Mesenchymal stem cell (in vitro differentiated cells and primary cell): ENCODE measurements around the gene LCT.

Experiments
- DNase-seq: peaks from one replicate; pipeline ENCODE4 v3.0.0-alpha.2; 2013
- H2AFZ ChIP-seq: one replicate; pipeline ENCODE4 v1.6.1; 2013; ENCODE audit warnings: low read depth, mild to moderate bottlenecking, control low read depth, inconsistent platforms, low read length, moderate library complexity
- H2AK5ac ChIP-seq: 2 replicates; pipeline ENCODE4 v1.6.1; 2013; ENCODE audit warnings: low read length, moderate library complexity, mild to moderate bottlenecking, inconsistent platforms; ENCODE audit not compliant: severe bottlenecking
- H2BK120ac ChIP-seq: one replicate; pipeline ENCODE4 v1.6.1; 2013; ENCODE audit warnings: low read depth, mild to moderate bottlenecking, inconsistent platforms, low read length, moderate library complexity
- H2BK12ac ChIP-seq, 2 experiments: one replicate each; pipeline ENCODE4 v1.6.1; 2013; ENCODE audit warnings: inconsistent platforms in 2 of 2, low read length in 2 of 2, mild to moderate bottlenecking in 2 of 2, moderate library complexity in 2 of 2, control low read depth in 1 of 2
- H2BK15ac ChIP-seq: one replicate; pipeline ENCODE4 v1.6.1; 2013; ENCODE audit warnings: mild to moderate bottlenecking, low read depth, inconsistent platforms; ENCODE audit not compliant: poor library complexity, severe bottlenecking
- H2BK5ac ChIP-seq: 2 replicates; pipeline ENCODE4 v1.6.1; 2013; ENCODE audit warnings: low read depth, mild to moderate bottlenecking, low read length, control low read depth, inconsistent platforms; ENCODE audit not compliant: poor library complexity, severe bottlenecking
- H3K14ac ChIP-seq, 2 experiments: one replicate each; pipeline ENCODE4 v1.6.1; 2013; ENCODE audit warnings: inconsistent platforms in 2 of 2, low read length in 2 of 2, control low read depth in 1 of 2, mild to moderate bottlenecking in 1 of 2, moderate library complexity in 1 of 2
- H3K18ac ChIP-seq, 2 experiments: one replicate each; pipeline ENCODE4 v1.6.1; 2013; ENCODE audit warnings: inconsistent platforms in 2 of 2, low read length in 2 of 2, control low read depth in 1 of 2, low read depth in 1 of 2, mild to moderate bottlenecking in 1 of 2
- H3K23ac ChIP-seq, 2 experiments: one replicate each; pipeline ENCODE4 v1.6.1; 2013; ENCODE audit warnings: inconsistent platforms in 2 of 2, low read length in 2 of 2, mild to moderate bottlenecking in 2 of 2, moderate library complexity in 2 of 2, control low read depth in 1 of 2
- H3K27ac ChIP-seq: 2 replicates; pipeline ENCODE4 v1.5.1; 2013; ENCODE audit warnings: mild to moderate bottlenecking, moderate library complexity, low read length, control low read depth, inconsistent platforms; ENCODE audit not compliant: poor library complexity, severe bottlenecking
- H3K27me3 ChIP-seq, 2 experiments: 2 replicates each; pipeline versions ENCODE4 v1.6.1 to v1.7.0; 2013; ENCODE audit warnings: low read length in 2 of 2, mild to moderate bottlenecking in 2 of 2, moderate library complexity in 2 of 2, control low read depth in 1 of 2, inconsistent platforms in 1 of 2; ENCODE audit not compliant: control insufficient read depth in 1 of 2, insufficient read depth in 1 of 2
- H3K36me3 ChIP-seq, 2 experiments: 2 replicates each; pipeline versions ENCODE4 v1.6.1 to v1.7.0; 2013; ENCODE audit warnings: low read length in 2 of 2, control low read depth in 1 of 2, inconsistent platforms in 1 of 2, low read depth in 1 of 2, mild to moderate bottlenecking in 1 of 2; ENCODE audit not compliant: insufficient read depth in 2 of 2, control insufficient read depth in 1 of 2
- H3K4ac ChIP-seq, 2 experiments: one replicate each; pipeline ENCODE4 v1.6.1; 2013; ENCODE audit warnings: inconsistent platforms in 2 of 2, low read length in 2 of 2, mild to moderate bottlenecking in 2 of 2, moderate library complexity in 2 of 2, control low read depth in 1 of 2, low read depth in 1 of 2
- H3K4me1 ChIP-seq: 2 replicates; pipeline ENCODE4 v1.6.1; 2013; ENCODE audit warnings: low read depth, low read length, control low read depth; ENCODE audit not compliant: control insufficient read depth, insufficient read depth
- H3K4me2 ChIP-seq: 2 replicates; pipeline ENCODE4 v1.6.1; 2013; ENCODE audit warnings: low read length, mild to moderate bottlenecking, inconsistent platforms; ENCODE audit not compliant: poor library complexity, severe bottlenecking
- H3K4me3 ChIP-seq, 2 experiments: 2 replicates each; pipeline versions ENCODE4 v1.5.1 to v1.7.0; 2013; ENCODE audit warnings: low read length in 2 of 2, mild to moderate bottlenecking in 2 of 2, control low read depth in 1 of 2, low read depth in 1 of 2; ENCODE audit not compliant: insufficient read depth in 1 of 2
- H3K79me1 ChIP-seq: replicated peaks from 2 replicates; pipeline ENCODE4 v1.6.1; 2013; ENCODE audit warnings: mild to moderate bottlenecking, control low read depth, low read length, inconsistent platforms; ENCODE audit not compliant: poor library complexity, severe bottlenecking
- H3K9ac ChIP-seq: 2 replicates; pipeline ENCODE4 v1.7.0; 2013; ENCODE audit warnings: mild to moderate bottlenecking, low read length, moderate library complexity
- H3K9me3 ChIP-seq: 2 replicates; pipeline ENCODE4 v1.7.0; 2013; ENCODE audit warnings: mild to moderate bottlenecking, low read length; ENCODE audit not compliant: control insufficient read depth
- H4K8ac ChIP-seq: one replicate; pipeline ENCODE4 v1.6.1; 2013; ENCODE audit warnings: inconsistent platforms, mild to moderate bottlenecking, low read length, moderate library complexity
- H4K91ac ChIP-seq: one replicate; pipeline ENCODE4 v1.6.1; 2013; ENCODE audit warnings: mild to moderate bottlenecking, low read length, inconsistent platforms
- WGBS: methylation state at CpG from one replicate; pipeline ENCODE4 v1.1.7; 2013; ENCODE audit warnings: mixed read lengths; 5-methylcytosine and 5-hydroxymethylcytosine counted together

The LCT gene

DNA sequence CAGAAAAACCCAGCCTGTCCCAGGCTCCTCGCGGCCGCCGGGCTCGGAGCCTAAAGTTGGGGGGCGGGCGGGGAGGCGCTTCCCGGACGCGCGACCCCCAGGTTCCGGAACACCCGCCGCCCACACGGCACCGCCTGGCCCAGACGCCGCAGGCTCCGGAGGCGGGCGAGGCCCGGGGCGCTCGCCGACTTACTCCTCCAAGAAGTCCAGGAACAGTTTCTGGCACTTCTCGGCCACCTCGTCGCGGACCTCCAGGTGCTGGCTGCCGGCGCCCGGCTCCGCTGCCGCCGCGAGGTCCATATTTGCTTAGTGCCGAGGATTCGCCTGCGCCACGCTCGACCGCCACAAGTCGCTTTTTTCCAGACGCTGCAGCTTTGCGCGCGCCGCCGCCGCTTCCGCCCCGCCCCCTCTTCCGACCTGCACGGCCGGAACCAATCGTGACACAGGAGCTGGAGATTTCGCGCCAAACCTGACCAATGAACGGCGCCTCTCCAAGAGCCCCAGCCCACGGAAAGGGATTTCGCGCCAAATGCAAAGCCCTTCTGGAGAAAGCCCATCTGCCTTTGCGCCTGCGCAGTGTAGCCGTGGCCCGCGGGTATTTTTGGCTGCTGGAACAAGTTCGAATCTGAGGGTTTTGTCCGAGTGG, 39.2 kb upstream of the LCT start, which contains the start of gene MCM6:
TSS of gene MCM6 (minus strand) at position 378 of the 646 bp plus-strand sequence. CDS start at position 300, 78 bp downstream.
- no peak within 1 kb of the TSS for H2BK120ac ChIP-seq
- H3K9me3 ChIP-seq = no peaks in the 10 kb centered on the region
- peak within 1 kb of the TSS; percentile 12 for H2BK5ac ChIP-seq
- H3K79me1 ChIP-seq = peaks cover 13% of the 10 kb centered on the region
- no peak within 1 kb of the TSS for H2BK15ac ChIP-seq
- H2AFZ ChIP-seq = peak within 1 kb of the TSS; percentile 92
- peak within 1 kb of the TSS; percentile 81 to 92 for H3K4me3 ChIP-seq
- no peak within 1 kb of the TSS for H3K23ac ChIP-seq
- H3K18ac ChIP-seq = peak within 1 kb of the TSS in 1 of 2 experiments; percentile 72
- H3K4me2 ChIP-seq = peak within 1 kb of the TSS; percentile 73
- H4K8ac ChIP-seq = peak within 1 kb of the TSS; percentile 60
- DNase-seq = peak; percentile 99
- H3K4me1 ChIP-seq = peaks cover 10% of the 10 kb centered on the region
- no peak within 1 kb of the TSS for H4K91ac ChIP-seq
- H3K14ac ChIP-seq = no peak within 1 kb of the TSS
- no peaks in the 10 kb centered on the region for H3K27me3 ChIP-seq
- H3K36me3 ChIP-seq = peaks cover 0 to 12% of the 10 kb centered on the region in 2 experiments
- H3K9ac ChIP-seq = peak within 1 kb of the TSS; percentile 92
- H3K27ac ChIP-seq = no peak within 1 kb of the TSS
- H2AK5ac ChIP-seq = no peak within 1 kb of the TSS
- under 1% methylated on average over 71 of the region's 71 CpGs for WGBS
- H2BK12ac ChIP-seq = peak within 1 kb of the TSS in 1 of 2 experiments; percentile 63
- H3K4ac ChIP-seq = peak within 1 kb of the TSS in 1 of 2 experiments; percentile 37

DNA sequence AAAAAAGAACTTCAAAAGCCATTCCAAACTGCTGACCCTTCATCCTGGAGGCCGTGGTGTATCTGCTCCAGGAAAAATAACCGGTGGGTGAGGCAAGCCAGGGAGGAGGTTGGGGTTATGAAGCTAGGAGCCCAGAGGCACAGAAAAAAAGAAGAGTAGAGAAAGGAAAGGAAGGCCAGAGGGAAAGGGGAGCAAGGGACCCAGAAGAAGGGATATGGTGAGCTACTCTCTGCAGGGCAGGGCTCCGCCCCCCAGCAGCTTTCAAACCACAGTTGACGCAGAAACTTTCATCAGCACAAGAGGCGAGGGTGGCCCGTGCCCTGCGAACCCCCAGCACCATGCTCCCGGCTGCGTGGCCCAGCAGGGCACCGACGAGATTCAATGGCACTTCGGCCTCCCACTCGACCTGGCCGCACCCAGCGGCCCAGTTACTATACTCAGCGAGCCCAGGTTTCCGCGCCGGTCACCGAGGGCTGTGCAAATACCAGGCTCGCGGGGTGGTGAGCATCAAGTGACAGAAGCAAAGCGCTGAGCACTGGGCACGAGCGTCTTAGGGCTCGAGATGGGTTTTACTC, 38.6 kb upstream of the LCT start:
- Histone ChIP-seq H4K91ac (no peak overlapping the region), H2BK5ac (no peak overlapping the region), H3K9ac (peak overlapping the region; percentile 92), H4K8ac (peak overlapping the region; percentile 29), H3K23ac (no peak overlapping the region), H3K14ac (no peak overlapping the region), H3K9me3 (no peaks in the 10 kb centered on the region), H2BK120ac (no peak overlapping the region), H2AFZ (peak overlapping the region; percentile 92), H3K4me1 (peaks cover 10% of the 10 kb centered on the region), H3K4ac (no peak overlapping the region), H3K36me3 (peaks cover 0 to 15% of the 10 kb centered on the region in 2 experiments), H2BK12ac (peak overlapping the region in 1 of 2 experiments; percentile 63), H3K27me3 (no peaks in the 10 kb centered on the region), H3K4me3 (peak overlapping the region; percentile 81 to 92), H3K27ac (no peak overlapping the region), H3K79me1 (peaks cover 13% of the 10 kb centered on the region), H2BK15ac (no peak overlapping the region), H2AK5ac (no peak overlapping the region), H3K18ac (peak overlapping the region in 1 of 2 experiments; percentile 61), H3K4me2 (peak overlapping the region; percentile 73)
- under 1% methylated on average over 26 of the region's 26 CpGs for WGBS
- DNase-seq = peak; percentile 74

DNA sequence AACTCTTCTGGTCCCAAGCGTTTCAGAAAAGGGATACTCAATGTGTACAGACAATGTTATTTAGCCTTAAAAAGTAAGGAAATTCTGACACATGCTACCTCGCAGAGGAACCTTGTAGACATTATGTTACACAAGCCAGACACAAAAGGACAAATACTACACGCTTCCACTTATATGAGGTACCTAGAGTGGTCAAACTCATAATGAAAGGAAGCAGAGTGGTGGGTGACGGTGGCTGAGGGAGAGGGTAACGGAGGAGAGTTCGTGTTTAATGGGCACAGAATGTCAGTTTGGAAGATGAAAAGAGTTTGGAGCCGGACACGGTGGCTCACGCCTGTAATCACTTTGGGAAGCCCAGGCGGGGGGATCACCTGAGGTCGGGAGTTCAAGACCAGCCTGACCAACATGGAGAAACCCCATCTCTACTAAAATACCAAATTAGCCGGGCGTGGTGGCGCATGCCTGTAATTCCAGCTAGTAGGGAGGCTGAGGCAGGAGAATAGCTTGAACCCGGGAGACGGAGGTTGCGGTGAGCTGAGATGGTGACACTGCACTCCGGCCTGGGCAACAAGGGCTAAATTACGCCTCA, 37.9 kb upstream of the LCT start:
- H3K27me3 ChIP-seq = no peaks in the 10 kb centered on the region
- no peak overlapping the region for H3K18ac ChIP-seq
- H2BK120ac ChIP-seq = no peak overlapping the region
- peak overlapping the region; percentile 92 for H3K9ac ChIP-seq
- no peak overlapping the region for H3K27ac ChIP-seq
- DNase-seq = no peak
- no peak overlapping the region for H2BK5ac ChIP-seq
- H2AFZ ChIP-seq = no peak overlapping the region
- no peak overlapping the region for H4K91ac ChIP-seq
- H2BK15ac ChIP-seq = no peak overlapping the region
- no peak overlapping the region for H4K8ac ChIP-seq
- no peak overlapping the region for H2BK12ac ChIP-seq
- H3K4me2 ChIP-seq = peak overlapping the region; percentile 73
- peak overlapping the region in 1 of 2 experiments; percentile 59 for H3K23ac ChIP-seq
- 77% methylated on average over 16 of the region's 19 CpGs for WGBS
- H3K4ac ChIP-seq = no peak overlapping the region
- H3K4me3 ChIP-seq = peak overlapping the region in 1 of 2 experiments; percentile 92
- peaks cover 10% of the 10 kb centered on the region for H3K4me1 ChIP-seq
- H3K9me3 ChIP-seq = no peaks in the 10 kb centered on the region
- H3K36me3 ChIP-seq = peaks cover 0 to 21% of the 10 kb centered on the region in 2 experiments
- H3K79me1 ChIP-seq = peaks cover 13% of the 10 kb centered on the region
- no peak overlapping the region for H2AK5ac ChIP-seq
- no peak overlapping the region for H3K14ac ChIP-seq

DNA sequence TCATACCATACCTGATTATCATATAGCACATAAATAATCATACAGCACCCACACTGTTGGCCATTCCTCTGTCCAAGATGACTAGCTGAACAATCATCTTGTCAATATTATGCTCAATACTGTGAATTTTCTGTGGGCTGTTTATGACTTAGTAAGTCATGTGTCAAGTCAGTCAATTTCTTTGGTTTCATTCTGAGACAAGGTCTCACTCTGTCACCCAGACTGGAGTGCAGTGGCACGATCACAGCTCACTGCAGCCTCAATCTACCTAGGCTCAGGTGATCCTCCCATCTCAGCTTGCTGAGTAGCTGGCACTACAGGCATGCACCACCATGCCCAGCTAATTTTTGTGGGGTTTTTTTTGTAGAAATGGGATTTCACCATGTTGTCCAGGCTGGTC, 33.6 kb upstream of the LCT start:
- DNase-seq = no peak
- Histone ChIP-seq H4K91ac (no peak overlapping the region), H3K4ac (no peak overlapping the region), H2BK5ac (no peak overlapping the region), H3K27ac (no peak overlapping the region), H3K4me1 (peaks cover 7% of the 10 kb centered on the region), H2AFZ (no peak overlapping the region), H3K9ac (no peak overlapping the region), H2AK5ac (no peak overlapping the region), H3K4me2 (no peak overlapping the region), H3K79me1 (peaks cover 16% of the 10 kb centered on the region), H3K4me3 (no peak overlapping the region), H2BK15ac (no peak overlapping the region), H3K18ac (no peak overlapping the region), H2BK12ac (no peak overlapping the region), H3K14ac (no peak overlapping the region), H3K23ac (no peak overlapping the region), H3K27me3 (no peaks in the 10 kb centered on the region), H4K8ac (no peak overlapping the region), H3K36me3 (peaks cover 5 to 52% of the 10 kb centered on the region in 2 experiments), H2BK120ac (no peak overlapping the region), H3K9me3 (no peaks in the 10 kb centered on the region)
- 92% methylated on average over 1 of the region's 1 CpG for WGBS
